Measurements from ENCODE around the gene SAMD5.

Gene SAMD5

DNA sequence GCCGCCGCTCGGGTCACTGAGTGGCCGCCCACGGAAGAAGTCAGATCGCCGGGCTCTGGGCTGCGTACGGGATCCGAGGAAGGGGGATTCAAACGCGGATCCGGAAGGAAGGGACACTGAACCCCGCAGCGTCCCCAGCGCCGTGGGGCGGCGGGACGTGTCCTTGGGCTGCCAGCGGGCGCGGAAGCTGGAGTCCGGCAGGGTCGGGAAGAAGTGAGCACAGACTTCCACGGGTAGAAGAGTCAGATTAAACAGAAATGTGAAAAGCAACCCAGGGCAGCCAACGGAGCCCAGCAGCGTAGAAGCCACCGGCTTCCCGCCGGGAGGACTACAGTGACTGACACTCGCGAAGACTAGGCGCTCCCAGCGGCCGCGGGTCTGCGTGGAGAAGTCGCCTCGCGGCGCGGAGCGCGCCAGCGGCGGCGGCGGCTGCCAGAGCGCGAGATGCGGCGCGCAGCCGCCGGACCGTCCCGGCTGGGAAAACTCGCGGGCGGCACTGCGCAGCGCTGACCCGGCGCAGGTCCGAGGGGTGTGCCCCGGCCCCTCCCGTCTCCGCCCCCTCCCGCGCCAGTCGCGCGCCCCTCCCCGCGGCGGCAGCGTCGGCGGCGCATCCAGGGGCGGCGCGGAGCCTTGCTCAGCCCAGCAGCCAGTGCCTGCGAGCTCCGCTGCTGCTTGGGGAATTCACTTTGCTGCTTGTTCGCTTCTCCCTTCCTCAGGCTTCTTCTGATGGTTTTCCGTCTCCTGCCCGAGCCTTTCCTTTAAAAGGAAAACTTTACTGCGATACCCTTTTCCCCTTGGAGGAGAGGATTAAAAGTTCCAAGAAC is at the start of gene SAMD5:
Gene SAMD5 (plus strand): TSS at position 649 of the 824 bp plus-strand sequence. CDS start 239 bp downstream, outside the sequence.
- no peak for DNase-seq

DNA sequence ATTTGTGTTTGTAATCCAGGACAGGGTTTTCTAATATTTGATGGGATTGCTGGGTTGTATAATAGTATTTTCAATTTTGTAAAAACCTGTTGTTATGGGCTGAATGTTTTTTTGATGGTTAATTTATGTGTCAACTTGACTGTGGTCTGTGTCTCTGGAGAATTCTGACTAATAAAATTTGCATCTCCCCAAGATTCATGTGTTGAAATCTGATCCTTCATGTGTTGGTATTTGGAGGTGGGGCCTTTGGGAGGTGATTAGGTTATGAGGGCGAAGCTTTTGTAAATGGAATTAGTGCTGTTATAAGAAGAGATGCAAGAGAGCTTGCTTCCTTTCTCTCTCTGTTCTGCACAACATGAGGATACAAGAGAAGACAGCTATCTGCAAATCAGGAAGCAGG is 48.7 kb upstream of the SAMD5 start:
- DNase-seq, result no peak

DNA sequence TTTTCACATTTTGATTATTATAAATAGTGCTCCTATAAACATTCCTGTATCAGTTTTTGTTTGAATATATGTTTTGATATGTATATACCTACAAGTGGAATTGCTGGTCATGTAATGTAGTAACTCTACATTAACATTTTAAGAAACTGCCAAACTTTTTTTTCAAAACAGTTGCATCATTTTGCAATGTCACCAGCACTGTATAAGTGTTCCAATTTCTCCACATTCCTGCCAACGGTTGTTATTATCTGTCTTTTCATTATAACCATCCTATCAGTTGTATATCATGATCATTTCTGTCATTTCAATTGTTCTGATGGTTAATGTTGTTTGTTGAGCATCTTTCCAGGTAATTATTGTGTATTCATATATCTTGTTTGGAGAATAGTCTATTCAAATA is 44.8 kb upstream of the SAMD5 start:
- no peak for DNase-seq

- DNase-seq, result no peak
Measured at GRCh38 chr6:147467428-147467827, 41.1 kb upstream of the SAMD5 start.

GRCh38 chr6:147467886-147468285 is 40.6 kb upstream of the SAMD5 start:
- DNase-seq, result no peak

DNA sequence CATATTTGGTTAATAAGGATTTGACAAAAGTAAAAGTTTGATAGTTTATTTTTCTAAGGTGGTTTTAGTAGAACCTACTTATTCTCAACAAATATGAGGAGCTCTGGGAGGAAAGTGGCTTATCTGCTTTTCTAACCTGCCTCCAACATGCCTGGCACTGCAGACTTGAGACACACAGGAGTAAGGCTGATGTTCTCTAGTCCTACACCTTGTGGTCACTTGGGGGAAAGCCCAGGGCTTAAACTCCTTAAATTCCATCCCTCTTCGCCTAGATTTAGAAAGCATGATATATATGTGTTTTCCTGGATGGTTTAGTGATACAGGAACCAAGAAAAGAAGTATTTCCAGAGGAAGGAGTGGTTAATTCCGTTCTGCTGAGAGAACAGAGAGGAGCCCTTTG is 39.9 kb upstream of the SAMD5 start:
- DNase-seq, result no peak

DNA sequence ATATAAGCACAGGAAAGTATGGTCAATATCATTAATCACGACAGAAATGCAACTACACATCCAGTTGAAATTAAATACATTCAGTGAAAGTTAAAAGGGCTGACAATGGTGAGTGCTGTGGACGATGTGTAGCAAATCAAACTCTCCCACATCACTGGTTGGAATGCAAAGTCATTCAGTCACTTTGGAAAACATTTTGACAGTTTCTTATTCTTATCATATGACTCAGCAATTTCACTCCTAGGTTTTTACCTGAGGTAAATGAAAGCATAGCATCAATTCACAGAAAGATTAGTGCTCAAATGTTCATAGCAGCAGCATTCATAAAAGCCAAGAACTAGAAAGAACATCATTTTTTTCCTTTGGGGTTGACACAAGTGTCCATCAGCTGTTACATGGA is 28.6 kb upstream of the SAMD5 start:
- no peak for DNase-seq

- DNase-seq, result no peak
Measured at GRCh38 chr6:147486683-147487082, 21.8 kb upstream of the SAMD5 start.

DNA sequence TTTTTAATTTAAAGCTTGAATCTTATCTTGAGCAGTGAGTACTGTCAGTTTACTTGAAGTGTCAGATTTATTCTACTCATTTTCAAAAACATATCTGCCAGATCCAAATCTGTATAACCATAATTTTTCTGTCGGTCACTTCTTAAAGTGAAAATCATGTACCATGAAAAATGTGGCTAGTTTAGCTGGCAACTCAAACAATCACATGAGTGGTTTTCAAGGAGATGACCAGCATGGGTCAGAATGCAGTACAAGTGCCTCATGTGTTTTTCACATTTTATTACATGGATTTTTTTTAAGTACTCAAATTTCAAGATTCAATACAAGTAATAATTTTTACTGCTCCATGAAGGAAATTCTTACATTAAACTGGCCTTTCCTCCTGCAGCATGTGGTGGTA is 11.0 kb upstream of the SAMD5 start:
- DNase-seq, result no peak

DNA sequence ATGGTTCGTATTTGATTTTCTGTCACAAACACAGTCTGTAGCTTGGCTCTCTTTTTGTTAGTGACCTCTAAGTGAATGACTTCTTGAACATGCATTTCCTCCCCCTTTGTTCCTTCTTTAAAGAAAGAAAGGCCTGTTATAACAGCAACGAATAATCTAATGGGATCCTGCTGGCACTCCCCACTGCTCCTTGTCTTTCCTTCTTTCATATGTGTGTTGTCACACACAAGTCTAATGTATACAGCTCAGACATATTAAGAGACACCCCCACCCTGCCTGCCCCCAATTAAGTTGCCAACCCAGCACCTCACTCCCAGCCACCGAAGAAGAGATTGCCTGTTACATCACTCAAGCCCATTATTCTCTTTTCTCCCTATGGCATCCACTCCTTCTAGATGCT is 4.9 kb upstream of the SAMD5 start:
- no peak for DNase-seq

GRCh38 chr6:147504848-147505247 is 3.6 kb upstream of the SAMD5 start:
- DNase-seq, result no peak

DNA sequence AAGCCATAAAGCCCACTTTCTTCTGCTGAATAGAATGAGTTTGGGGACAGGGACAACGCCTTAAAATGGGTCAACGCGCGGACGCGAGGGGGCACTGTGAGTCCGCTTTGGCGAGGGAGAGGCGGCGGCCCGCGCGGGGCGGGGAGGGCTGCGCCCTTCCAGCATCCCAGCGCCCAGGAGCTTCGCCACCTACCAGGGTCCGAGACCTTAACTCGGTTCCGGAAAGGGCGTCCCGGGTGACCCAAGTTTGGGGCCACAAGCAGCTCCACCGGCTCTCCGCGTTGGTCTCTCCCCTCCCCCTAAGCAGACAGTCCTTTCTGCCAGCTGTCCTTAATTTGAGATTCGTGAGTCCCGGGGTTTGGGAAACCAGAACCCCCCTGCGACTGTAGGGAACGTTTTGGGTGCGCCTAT is 1.8 kb upstream of the SAMD5 start:
- peak; percentile 36 to 45 for DNase-seq

DNA sequence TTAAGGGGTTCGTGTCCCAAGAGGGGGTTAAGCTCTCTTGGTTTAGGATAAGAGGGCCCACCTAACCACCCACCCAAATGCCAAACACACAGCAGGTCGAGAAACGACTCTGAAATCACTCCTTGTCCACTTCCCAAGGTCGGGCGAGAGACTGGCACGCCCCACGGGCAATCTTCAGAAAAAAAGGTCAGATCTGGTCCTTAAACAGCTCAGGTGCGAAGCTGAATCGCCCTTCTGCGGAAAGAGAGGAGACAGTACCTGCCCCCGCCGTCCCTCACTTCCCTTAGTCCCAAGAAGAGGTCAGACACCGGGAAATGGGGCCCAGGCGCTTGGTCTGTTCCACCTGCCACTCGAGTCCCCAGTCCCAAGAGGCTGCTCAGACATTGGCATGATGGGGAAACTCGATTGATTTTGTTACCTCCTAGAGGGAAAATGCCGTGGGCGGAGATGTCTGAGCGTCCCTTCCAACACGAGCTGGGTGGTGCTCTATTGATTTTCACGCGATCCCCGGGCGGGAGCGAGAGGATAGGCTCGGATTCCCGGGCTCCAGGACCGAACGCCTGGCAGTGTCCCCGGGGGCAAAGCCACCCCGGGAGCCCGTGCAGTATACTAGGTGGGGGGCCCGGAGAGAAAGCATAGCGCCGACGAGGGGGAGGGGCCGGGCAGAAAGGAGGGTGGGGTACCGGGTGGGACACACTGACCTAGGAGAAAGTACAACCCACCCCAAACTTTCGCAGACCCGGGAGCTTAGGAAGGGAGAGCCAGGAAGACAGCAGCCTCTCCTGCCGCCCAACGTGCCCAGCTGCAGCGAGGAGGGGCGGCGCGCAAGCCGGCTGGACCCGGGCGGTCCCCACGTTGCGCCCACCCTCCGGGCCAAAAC is 1.1 kb upstream of the SAMD5 start:
- DNase-seq, result no peak

GRCh38 chr6:147508866-147509608 is 547 bp downstream of the SAMD5 start:
- DNase-seq, result no peak

DNA sequence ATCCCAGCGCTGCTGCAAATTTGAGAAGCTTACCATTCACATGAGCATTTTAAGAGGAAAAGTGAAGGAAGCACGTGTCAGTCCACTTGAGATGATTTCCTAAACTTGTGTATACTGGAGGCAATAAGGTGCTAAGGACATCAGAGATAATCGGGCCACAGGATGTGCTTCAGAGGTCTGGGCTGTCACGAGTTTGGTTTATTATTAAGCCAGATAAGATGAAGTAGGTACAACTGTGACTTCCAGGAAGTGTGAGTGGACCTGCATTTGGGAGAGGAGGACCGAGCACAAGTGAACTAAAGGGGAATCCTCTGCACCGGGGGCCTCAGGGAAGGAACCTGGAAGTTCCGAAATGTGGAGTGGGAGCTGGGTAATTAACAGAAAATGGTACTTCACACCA is 1.4 kb downstream of the SAMD5 start:
- DNase-seq, result no peak

DNA sequence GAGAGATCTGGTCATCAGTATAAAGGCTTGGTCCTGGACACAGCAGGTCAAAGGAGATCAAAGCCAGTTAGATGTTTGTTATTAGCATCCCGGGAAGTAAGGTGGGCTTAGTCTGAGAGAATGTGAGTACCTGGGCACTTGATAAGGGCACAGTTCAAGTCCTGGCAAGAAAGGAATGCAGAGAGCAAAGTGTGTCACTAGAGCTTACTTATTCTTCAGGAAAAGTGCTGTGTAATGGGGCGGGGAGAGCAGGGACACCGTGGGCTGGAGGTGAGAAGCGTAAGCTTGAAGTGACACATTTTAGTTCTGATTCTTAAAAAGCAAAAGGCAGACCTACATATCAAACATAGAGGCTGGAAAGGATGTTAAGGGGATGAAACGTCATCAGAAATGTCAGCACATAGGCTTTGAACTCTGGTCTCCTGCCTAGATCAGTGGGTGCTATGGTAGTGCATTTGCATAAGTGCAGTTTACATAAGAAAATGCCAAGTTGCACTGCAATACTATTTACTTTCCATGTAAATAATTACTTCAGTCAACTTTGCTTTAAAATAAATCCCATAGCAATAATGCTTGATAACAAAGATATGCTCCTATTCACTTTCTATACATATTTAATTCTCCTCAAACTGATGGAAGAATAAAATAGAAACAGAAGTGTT is 2.6 kb downstream of the SAMD5 start:
- DNase-seq, result no peak

- no peak for DNase-seq
Measured at GRCh38 chr6:147514831-147515230, 6.3 kb downstream of the SAMD5 start.

- DNase-seq, result no peak
Measured at GRCh38 chr6:147515327-147515726, 6.8 kb downstream of the SAMD5 start.

GRCh38 chr6:147522597-147522996 is 14.1 kb downstream of the SAMD5 start:
- DNase-seq, result no peak

GRCh38 chr6:147525519-147526209 is 17.2 kb downstream of the SAMD5 start:
- no peak for DNase-seq

- DNase-seq, result no peak
Measured at GRCh38 chr6:147527197-147527596, 18.7 kb downstream of the SAMD5 start.

DNA sequence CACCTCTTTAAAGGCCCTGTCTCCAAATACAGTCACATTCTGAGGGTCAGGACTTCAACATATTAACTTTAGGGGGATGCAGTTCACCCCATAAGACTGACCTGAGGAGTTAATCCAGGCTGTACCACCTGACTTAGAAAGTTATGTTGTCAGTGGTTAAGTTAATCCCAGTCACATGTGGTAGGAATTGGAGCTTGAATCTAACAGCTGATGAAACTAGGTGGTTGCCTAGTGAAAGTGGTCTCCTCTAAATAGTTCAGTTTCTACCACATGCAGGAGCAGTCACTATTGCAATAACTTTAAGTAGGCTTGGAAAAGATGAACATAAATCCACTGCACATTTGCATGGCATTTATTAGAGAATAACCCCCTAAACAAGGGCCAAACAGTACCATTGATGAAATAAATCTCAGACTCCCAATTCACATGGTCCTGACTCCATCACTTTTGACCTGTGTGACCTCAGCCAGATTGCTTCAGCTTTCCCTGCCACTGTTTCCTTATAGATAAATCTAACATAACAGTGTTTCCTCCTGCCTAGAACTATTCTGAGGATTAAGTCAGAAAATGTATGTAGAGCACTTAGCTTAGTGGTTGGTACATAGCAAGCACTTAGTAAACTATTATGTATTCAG is 20.1 kb downstream of the SAMD5 start:
- DNase-seq, result no peak
